Measurements from ENCODE around the gene PNPO. TPM values are rescaled to one million over a fixed set of nuclear protein-coding genes. Genes with fewer than 3 reads are reported as not detected.

PNPO gene
- total and polyA plus RNA-seq, 2 of the 13 experiments (the other 11 are each of a cell fraction or from before 2014, with no cell fraction given), result 47.9 to 63.3 TPM

DNA sequence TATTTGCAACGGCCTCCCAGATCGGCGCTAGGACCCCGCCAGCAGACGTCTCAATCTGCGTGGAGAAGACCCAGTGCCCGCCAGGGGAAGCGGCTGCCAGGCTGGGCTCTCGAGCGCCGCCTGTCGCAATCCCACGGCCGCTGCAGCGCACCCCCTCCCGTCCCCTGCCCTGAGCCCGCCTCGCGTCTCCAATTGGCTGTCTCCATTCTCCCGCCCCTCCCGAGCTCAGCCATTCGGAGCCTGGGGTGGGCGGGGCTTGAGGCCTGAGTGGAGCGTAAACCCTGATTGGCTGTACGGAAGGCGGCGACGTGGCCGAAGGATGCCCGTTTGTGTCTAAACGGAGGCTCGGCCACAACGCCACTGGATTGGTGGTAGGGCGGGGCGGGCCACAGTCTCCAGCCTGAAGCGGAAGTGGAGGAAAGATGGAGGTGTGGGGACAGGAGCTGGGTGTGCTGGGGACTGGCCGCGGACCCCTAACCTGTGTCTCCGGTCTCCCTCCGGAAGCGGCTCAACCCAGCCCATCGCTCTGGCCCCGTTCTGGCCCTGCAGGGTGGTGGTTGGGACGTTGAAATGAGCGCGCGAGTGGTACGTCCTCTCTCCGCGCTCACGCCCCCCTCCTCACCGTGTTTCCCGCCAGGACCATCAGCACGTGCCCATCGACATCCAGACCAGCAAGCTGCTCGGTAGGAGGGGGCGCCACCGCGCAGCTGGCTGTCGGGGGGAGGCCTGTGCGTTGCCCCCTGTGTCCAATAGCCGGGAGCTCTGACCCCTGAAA lies 29.5 kb downstream of the PNPO start, which contains the start of gene CDK5RAP3 (continued):
- peak in 1 of 2 experiments; percentile 32; a peak in 1 of 4 replicates for TF ChIP-seq REST (IDR thresholded peaks at IDR 0.05; ENCODE audit: borderline replicate concordance in 1 of 2, low read depth in 1 of 2, low read length in 2 of 2)
- TF ChIP-seq MBD4 (IDR thresholded peaks at IDR 0.05; ENCODE audit: borderline replicate concordance, low read length), result no peak
- TF ChIP-seq ZNF777 (CRISPR knock-in tag; IDR thresholded peaks at IDR 0.05), result peak; percentile 64
- TF ChIP-seq SUZ12 (IDR thresholded peaks at IDR 0.05; ENCODE audit: low read depth, low read length), result no peak
- TF ChIP-seq ZNF282 (IDR thresholded peaks at IDR 0.05; ENCODE audit: partially characterized antibody), result no peak
- no peak for TF ChIP-seq ZNF672 (CRISPR knock-in tag; IDR thresholded peaks at IDR 0.05)
- peak; percentile 29; the same call in 1 of the 2 replicates for TF ChIP-seq TFAP4 (IDR thresholded peaks at IDR 0.05; ENCODE audit: borderline replicate concordance, low read depth)
- TF ChIP-seq, protein P1, sequence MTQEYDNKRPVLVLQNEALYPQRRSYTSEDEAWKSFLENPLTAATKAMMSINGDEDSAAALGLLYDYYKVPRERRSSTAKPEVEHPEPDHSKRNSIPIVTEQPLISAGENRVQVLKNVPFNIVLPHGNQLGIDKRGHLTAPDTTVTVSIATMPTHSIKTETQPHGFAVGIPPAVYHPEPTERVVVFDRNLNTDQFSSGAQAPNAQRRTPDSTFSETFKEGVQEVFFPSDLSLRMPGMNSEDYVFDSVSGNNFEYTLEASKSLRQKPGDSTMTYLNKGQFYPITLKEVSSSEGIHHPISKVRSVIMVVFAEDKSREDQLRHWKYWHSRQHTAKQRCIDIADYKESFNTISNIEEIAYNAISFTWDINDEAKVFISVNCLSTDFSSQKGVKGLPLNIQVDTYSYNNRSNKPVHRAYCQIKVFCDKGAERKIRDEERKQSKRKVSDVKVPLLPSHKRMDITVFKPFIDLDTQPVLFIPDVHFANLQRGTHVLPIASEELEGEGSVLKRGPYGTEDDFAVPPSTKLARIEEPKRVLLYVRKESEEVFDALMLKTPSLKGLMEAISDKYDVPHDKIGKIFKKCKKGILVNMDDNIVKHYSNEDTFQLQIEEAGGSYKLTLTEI (CRISPR knock-in tag; conservative IDR thresholded peaks at IDR 0.05), result no peak
- TF ChIP-seq ZNF781 (CRISPR knock-in tag; IDR thresholded peaks at IDR 0.05; ENCODE audit: borderline replicate concordance, not compliant biosample characterization), result peak; percentile 98
- TF ChIP-seq FOSL2 (CRISPR knock-in tag; IDR thresholded peaks at IDR 0.05), result peak; percentile 35
- peak; percentile 90 for TF ChIP-seq IRF2 (CRISPR knock-in tag; IDR thresholded peaks at IDR 0.05)
- peak; percentile 85; the same call in 1 of the 2 replicates for TF ChIP-seq MYPOP (CRISPR knock-in tag; IDR thresholded peaks at IDR 0.05)
- TF ChIP-seq RNF2 (conservative IDR thresholded peaks at IDR 0.05; ENCODE audit: low read depth), result peak; percentile 100
- TF ChIP-seq ZNF260 (CRISPR knock-in tag; IDR thresholded peaks at IDR 0.05; ENCODE audit: borderline replicate concordance, low read depth), result no peak
- TF ChIP-seq, protein P2, sequence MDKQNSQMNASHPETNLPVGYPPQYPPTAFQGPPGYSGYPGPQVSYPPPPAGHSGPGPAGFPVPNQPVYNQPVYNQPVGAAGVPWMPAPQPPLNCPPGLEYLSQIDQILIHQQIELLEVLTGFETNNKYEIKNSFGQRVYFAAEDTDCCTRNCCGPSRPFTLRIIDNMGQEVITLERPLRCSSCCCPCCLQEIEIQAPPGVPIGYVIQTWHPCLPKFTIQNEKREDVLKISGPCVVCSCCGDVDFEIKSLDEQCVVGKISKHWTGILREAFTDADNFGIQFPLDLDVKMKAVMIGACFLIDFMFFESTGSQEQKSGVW (CRISPR knock-in tag; IDR thresholded peaks at IDR 0.05; ENCODE audit: borderline replicate concordance), result no peak
